A673 (cell line): ENCODE results near the gene FBXO48.

Experiments used
- CTCF ChIP-seq: fragments of 300-800, 200-600 bp; sonication (generic); conservative IDR thresholded peaks from 2 replicates; pipeline ENCODE4 v1.5.1; 2017; ENCODE audit warnings: low read depth, mild to moderate bottlenecking, antibody characterized with exemption, low read length, moderate library complexity, mixed read lengths
- EZH2 ChIP-seq: fragments of 200-600 bp; sonication (generic); IDR thresholded peaks from 2 replicates; pipeline ENCODE4 v1.6.1; 2017; ENCODE audit warnings: borderline replicate concordance, low read depth, mild to moderate bottlenecking, mixed read lengths, antibody characterized with exemption, low read length; ENCODE audit not compliant: poor library complexity, severe bottlenecking

- TF ChIP-seq CTCF: no peak
- TF ChIP-seq EZH2: no peak
Measured at GRCh38 chr2:68412127-68412819, 54.8 kb downstream of the FBXO48 start.
